ENCODE results near the gene SERBP1. TPM values are rescaled to one million over a fixed set of nuclear protein-coding genes. Genes with fewer than 3 reads are reported as not detected.
"Not testable (repeated sequence)": the region's sequence is repeated elsewhere in the genome, so short reads cannot be mapped to it uniquely, and the experiment has no call there.

SERBP1 gene
- total RNA-seq = 210 TPM

GRCh38 chr1:67430358-67431155 is at the start of gene SERBP1:
TSS of gene SERBP1 (minus strand) at chr1:67430402. CDS start at chr1:67430300, 102 bp downstream.
- DNase-seq = peak; percentile 98

GRCh38 chr1:67479146-67479891 is 49.1 kb upstream of the SERBP1 start:
- no peak for DNase-seq

GRCh38 chr1:67476906-67477305 is 46.7 kb upstream of the SERBP1 start:
- DNase-seq = no peak

GRCh38 chr1:67476006-67476482 is 45.8 kb upstream of the SERBP1 start:
- DNase-seq = no peak

- DNase-seq = no peak
Observed at GRCh38 chr1:67472056-67472455, 41.9 kb upstream of the SERBP1 start.

- peak; percentile 59 for DNase-seq
Observed at GRCh38 chr1:67469431-67469830, 39.2 kb upstream of the SERBP1 start.

- DNase-seq = no peak
Observed at GRCh38 chr1:67468066-67468718, 38.0 kb upstream of the SERBP1 start.

- no peak for DNase-seq
Observed at GRCh38 chr1:67465375-67465774, 35.2 kb upstream of the SERBP1 start.

GRCh38 chr1:67464746-67465145 is 34.5 kb upstream of the SERBP1 start:
- no peak for DNase-seq

- DNase-seq = no peak
Observed at GRCh38 chr1:67464058-67464457, 33.9 kb upstream of the SERBP1 start.

- no peak for DNase-seq
Observed at GRCh38 chr1:67463298-67463955, 33.2 kb upstream of the SERBP1 start.

GRCh38 chr1:67460676-67461500 is 30.7 kb upstream of the SERBP1 start:
- peak; percentile 62 for DNase-seq

GRCh38 chr1:67459068-67459467 is 28.9 kb upstream of the SERBP1 start:
- no peak for DNase-seq

GRCh38 chr1:67458663-67459062 is 28.5 kb upstream of the SERBP1 start:
- DNase-seq = no peak

GRCh38 chr1:67457247-67457646 is 27.0 kb upstream of the SERBP1 start:
- no peak for DNase-seq

GRCh38 chr1:67451815-67452214 is 21.6 kb upstream of the SERBP1 start:
- DNase-seq = no peak

GRCh38 chr1:67451356-67451755 is 21.2 kb upstream of the SERBP1 start:
- no peak for DNase-seq

- DNase-seq = no peak
Observed at GRCh38 chr1:67446893-67447292, 16.7 kb upstream of the SERBP1 start.

- DNase-seq = not testable (repeated sequence)
Observed at GRCh38 chr1:67446014-67446413, 15.8 kb upstream of the SERBP1 start.

GRCh38 chr1:67441739-67442281 is 11.6 kb upstream of the SERBP1 start:
- DNase-seq = no peak

GRCh38 chr1:67441183-67441582 is 11.0 kb upstream of the SERBP1 start:
- DNase-seq = no peak
